COLO829 (cell line): Measurements from ENCODE around the gene FLOT1.
A peak's percentile ranks its signal among the peaks of the same experiment; 100 is the strongest.

Source experiments
- DNase-seq: peaks from one replicate; pipeline ENCODE4 v3.0.0; 2012; ENCODE audit warnings: low spot score

FLOT1 gene

GRCh38 chr6:30700340-30700739 is 42.1 kb downstream of the FLOT1 start:
- DNase-seq, result no peak

GRCh38 chr6:30696432-30696831 is 46.1 kb downstream of the FLOT1 start:
- no peak for DNase-seq

- DNase-seq, result no peak
Observed at GRCh38 chr6:30691208-30691847, 51.2 kb downstream of the FLOT1 start.

- peak; percentile 90 for DNase-seq
Observed at GRCh38 chr6:30690403-30691207, 51.9 kb downstream of the FLOT1 start, which contains the start of gene NRM. Gene NRM, minus strand, starts transcription at chr6:30690984. Its CDS starts 10 bp downstream, at chr6:30690974.

- no peak for DNase-seq
Observed at GRCh38 chr6:30689985-30690384, 52.5 kb downstream of the FLOT1 start.

GRCh38 chr6:30689022-30689865 is 53.2 kb downstream of the FLOT1 start:
- no peak for DNase-seq

- DNase-seq, result no peak
Observed at GRCh38 chr6:30688569-30688968, 53.9 kb downstream of the FLOT1 start.

- no peak for DNase-seq
Observed at GRCh38 chr6:30687659-30688431, 54.6 kb downstream of the FLOT1 start.

- peak; percentile 84 for DNase-seq
Observed at GRCh38 chr6:30686908-30687658, 55.4 kb downstream of the FLOT1 start.

GRCh38 chr6:30686009-30686907 is 56.2 kb downstream of the FLOT1 start, which contains the start of gene PPP1R18:
Gene PPP1R18, minus strand, starts transcription at chr6:30686645. Its CDS starts 627 bp downstream, at chr6:30686018.
- DNase-seq, result no peak

- DNase-seq, result no peak
Observed at GRCh38 chr6:30685157-30686008, 57.1 kb downstream of the FLOT1 start.

GRCh38 chr6:30684386-30685156 is 57.9 kb downstream of the FLOT1 start:
- DNase-seq, result no peak

- DNase-seq, result no peak
Observed at GRCh38 chr6:30683980-30684338, 58.5 kb downstream of the FLOT1 start.

- DNase-seq, result no peak
Observed at GRCh38 chr6:30683183-30683979, 59.1 kb downstream of the FLOT1 start.

GRCh38 chr6:30682143-30683117 is 60.1 kb downstream of the FLOT1 start:
- peak; percentile 59 for DNase-seq

GRCh38 chr6:30681766-30682142 is 60.7 kb downstream of the FLOT1 start:
- DNase-seq, result no peak
